SKM-1 (cell line): ENCODE measurements around the gene TNFRSF1A.

Experiments
- DNase-seq: peaks from one replicate; lab custom pipeline; 2025; ENCODE audit not compliant: unreplicated experiment; lab: John Stamatoyannopoulos, UW

TNFRSF1A gene

GRCh38 chr12:6374786-6375160 is 32.9 kb upstream of the TNFRSF1A start:
- no peak for DNase-seq

GRCh38 chr12:6374028-6374785 is 32.3 kb upstream of the TNFRSF1A start:
- no peak for DNase-seq

GRCh38 chr12:6373022-6373787 is 31.3 kb upstream of the TNFRSF1A start:
- no peak for DNase-seq

DNA sequence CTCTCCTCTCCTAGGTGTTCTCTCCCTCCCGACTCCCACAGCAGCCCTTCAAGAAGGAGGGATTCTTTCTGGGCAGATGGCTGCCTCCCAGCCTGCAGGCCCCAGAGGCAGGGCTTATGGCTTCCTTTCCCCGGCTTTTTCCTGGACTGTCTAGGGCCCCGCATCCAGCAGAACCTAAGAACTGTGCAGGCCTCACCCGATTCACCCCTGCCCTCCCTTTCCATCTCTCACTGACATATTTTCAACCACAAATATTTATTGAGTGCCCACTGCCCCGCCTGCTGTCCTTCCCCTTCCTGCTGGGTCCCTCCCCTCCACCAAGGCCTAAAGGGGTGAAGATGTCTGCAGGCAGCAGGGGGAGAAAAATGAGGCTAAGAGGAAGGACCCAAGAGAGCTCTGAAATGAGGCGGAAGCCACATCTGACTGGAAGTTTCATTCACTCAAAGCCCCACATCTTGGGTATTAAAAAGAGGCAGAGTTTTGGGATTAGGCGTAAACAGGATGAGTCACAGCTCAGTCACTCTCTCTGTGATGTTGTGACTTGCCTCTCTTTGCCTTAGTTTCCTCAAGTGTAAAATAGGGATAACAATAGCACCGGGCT is 30.6 kb upstream of the TNFRSF1A start:
- DNase-seq = no peak

DNA sequence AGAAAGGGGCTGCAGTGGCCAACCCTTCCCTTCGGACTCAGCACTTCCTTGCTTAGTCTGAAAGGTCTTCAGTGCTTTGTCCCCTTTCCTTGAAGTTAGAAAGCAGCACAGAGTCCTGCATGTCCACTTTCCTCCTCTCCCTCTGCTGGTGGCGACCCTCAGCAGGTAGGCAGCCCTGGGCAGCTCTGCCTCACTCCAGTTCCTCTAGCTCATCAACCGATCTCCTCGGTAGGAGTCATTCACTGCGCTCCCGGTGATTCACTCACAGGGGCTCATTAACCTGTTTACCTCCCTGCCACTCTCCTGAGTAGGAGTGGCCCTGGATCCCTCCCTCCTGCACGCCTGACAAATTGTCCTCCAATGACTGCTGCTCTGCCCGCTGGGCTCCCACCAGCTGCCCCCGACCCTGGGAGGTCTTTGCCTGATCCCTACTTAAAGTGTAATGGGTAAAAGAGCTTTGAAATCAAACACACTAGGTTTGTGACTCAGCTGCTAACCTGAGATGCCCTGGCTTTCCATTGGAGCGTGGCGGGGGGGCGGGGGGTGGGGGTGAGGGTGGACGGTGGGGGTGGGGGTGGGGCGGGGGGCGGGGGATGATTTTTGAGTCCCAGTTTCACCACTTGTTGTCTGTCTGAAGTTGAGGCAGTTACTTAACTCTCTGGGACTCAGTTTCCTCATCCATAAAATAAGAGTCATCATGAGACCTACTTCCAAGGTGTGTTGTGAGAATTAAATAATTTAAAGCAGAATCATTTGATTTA is 29.3 kb upstream of the TNFRSF1A start:
- no peak for DNase-seq

- DNase-seq = no peak
Observed at GRCh38 chr12:6370576-6370935, 28.7 kb upstream of the TNFRSF1A start.

- no peak for DNase-seq
Observed at GRCh38 chr12:6369916-6370575, 28.2 kb upstream of the TNFRSF1A start.

DNA sequence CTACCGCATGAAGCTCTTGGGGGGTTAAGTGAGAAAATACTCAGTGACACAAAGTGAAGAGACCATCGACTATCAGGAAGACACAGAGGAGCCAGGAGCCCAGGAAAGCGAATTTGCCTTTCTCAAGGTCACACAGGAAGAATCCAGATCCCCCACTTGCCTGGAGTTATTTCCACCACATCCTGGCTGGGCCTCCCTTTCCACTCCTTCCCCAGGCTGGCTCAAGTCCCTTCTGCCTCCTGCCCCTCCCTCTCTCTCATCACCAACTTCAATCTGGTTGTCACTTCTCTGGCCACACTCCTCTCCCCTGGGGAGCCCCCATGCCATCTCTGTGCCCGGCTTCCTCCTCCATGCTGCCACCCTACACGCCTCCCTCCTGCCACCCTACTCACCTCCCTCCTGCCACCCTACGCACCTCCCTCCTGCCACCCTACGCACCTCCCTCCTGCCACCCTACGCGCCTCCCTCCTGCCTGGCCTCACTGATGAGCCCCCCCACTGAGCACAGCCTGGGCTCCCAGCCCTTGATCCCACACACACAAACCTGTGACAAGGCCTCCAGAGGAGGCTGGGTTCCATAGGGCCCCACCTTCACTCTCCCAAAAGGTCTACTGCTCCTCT is 27.1 kb upstream of the TNFRSF1A start:
- no peak for DNase-seq

GRCh38 chr12:6367969-6368892 is 26.4 kb upstream of the TNFRSF1A start:
- DNase-seq = peak; percentile 30

DNA sequence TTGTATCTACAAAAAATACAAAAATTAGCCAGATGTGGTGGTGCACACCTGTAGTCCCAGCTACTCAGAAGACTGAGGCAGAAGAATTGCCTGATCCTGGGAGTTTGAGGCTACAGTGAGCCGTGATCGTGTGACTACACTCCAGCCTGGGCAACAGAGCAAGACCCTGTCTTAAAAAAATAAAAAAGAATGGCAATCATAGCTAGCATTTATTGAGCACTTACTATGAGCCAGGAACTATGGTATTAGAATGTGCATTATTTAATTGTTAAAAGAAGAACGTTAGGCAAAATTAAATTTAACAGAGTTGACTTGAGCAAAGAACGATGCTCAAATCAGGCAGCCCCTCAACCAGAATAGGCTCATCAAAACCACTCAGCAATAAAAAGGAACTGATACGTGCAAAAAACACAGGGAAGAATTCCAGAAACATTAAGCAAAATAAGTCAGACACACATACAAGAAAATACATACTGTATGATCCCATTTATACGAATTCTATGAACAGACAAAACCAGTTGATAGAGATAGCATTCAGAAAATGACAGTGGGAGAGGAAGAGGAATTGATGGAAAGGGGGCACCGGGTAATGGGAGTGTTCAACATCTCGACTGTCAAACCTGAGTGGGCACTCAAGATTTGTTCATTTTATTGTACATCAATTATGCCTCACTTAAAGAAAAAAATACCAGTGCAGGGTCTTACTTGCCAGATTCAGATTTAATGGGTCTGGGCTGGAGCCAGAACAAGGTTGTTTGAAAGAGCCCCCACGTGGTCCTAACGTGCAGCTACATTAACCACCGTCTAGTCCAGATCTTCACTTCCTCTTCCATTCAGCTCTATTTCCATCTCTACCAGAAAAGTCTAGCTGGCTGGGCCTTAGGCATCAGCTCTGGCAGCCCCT is 25.4 kb upstream of the TNFRSF1A start:
- peak; percentile 47 for DNase-seq

DNA sequence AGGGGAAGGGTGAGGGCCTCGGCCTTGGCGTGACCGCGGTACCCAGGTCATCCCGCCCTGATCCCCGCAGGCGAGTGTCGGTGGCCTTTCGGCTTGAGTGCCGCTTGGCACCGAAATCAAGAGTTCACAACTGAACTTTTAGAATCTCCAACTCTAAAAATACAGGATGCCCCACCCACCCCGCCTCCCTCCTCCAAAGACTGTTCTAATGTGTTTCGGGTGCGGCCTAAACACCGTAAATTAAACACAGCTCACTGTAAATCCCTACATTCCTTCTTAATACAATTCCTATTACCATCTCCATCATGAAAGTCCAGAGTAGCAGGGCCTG is 22.1 kb upstream of the TNFRSF1A start:
- no peak for DNase-seq

DNA sequence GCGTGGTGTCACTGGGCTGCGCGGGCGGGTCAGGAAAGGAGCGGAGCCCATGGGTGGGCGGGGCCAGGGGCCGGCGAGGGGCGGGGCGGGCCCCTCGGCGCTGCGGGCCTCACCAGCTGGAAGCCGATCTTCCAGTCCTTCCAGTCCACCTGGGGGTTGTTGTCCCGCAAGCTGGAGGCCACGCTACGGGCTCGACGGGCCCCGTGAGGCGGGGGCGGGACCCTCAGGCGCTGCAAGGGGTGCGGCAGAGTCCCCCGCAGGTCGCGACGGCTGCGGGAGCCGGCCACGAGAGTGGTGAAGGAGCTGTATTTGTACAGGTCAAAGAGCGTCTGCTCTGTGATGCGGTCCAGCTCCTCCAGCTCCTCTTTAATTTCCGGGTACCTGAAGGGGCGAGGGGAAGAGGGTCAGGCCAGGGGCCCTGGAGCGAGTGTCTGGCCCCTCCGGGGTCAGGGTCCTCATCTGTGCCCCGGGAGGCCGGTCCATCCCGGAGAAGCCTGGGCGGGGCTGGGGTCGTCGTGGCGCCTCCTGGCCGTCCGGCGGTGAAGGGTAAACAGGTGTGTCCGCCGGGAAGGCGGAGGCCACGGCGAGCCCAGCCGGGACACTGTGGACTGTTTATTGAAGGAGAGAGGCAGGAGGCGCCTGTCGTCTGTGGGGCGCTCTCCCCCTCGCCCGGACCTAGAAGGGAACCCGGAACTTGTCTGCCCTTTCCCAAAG is 21.6 kb upstream of the TNFRSF1A start:
- no peak for DNase-seq

- DNase-seq = no peak
Observed at GRCh38 chr12:6363010-6363329, 21.1 kb upstream of the TNFRSF1A start.

- no peak for DNase-seq
Observed at GRCh38 chr12:6362403-6362802, 20.5 kb upstream of the TNFRSF1A start.

DNA sequence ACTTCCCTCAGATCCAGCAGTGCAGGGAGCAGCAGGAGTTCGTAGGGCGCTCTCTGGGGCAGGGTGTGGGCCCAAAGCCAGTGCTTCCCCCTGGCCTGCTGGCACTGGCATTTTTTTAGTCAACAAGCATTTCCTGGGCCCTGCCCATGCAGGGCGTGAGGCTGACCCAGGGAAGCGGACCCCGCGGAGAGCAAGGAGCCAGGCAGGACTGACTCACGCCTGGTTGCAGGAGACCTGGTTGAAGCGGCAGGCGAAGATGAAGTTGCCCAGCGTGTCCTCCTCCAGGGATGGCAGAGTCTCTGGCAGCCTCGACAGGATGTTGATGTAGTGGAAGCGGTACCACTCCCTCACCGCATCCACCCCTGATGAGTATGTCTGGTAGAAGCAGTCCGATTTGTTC is 20.0 kb upstream of the TNFRSF1A start:
- DNase-seq = no peak

- DNase-seq = no peak
Observed at GRCh38 chr12:6360578-6361490, 19.0 kb upstream of the TNFRSF1A start.

GRCh38 chr12:6360080-6360571 is 18.2 kb upstream of the TNFRSF1A start:
- DNase-seq = no peak
